WTC11 (cell line): Measurements from ENCODE around the gene FANCC. TPM values are rescaled to one million over a fixed set of nuclear protein-coding genes. Genes with fewer than 3 reads are reported as not detected.

ENCODE experiments used
- ATAC-seq: fragments of 200-7000 bp; cut with Tn5 transposase; 2 replicates; pipeline ENCODE4 v1.10.0; 2021; ENCODE audit warnings: mild to moderate bottlenecking, moderate library complexity
- CTCF ChIA-PET: fragments of 300-600 bp; sonication (Branson Sonifier 250); formaldehyde crosslinking; loops from one replicate; lab custom pipeline; 2021; ENCODE audit warnings: antibody characterized with exemption; lab: Charles Lee
- POLR2A ChIA-PET: fragments of 350-600 bp; sonication (Branson Sonifier 250); formaldehyde crosslinking; loops from one replicate; lab custom pipeline; 2021; ENCODE audit warnings: antibody characterized with exemption; lab: Charles Lee
- DNase-seq: peaks from one replicate; pipeline ENCODE4 v3.0.0; 2021; ENCODE audit warnings: low spot score
- H3K27ac Mint-ChIP-seq: 2 replicates; pipeline ENCODE4 v1.8.0; 2021; ENCODE audit warnings: mixed read lengths
- H3K27me3 Mint-ChIP-seq: 2 replicates; pipeline ENCODE4 v1.8.0; 2021; ENCODE audit warnings: low read depth, mild to moderate bottlenecking, moderate library complexity, mixed read lengths
- H3K36me3 Mint-ChIP-seq: 2 replicates; pipeline ENCODE4 v1.8.0; 2021; ENCODE audit warnings: mixed read lengths
- H3K4me1 Mint-ChIP-seq: 2 replicates; pipeline ENCODE4 v1.8.0; 2022; ENCODE audit warnings: mixed read lengths
- H3K4me3 Mint-ChIP-seq: 2 replicates; pipeline ENCODE4 v1.8.0; 2021; ENCODE audit warnings: mild to moderate bottlenecking, moderate library complexity, mixed read lengths
- H3K9me3 Mint-ChIP-seq: 2 replicates; pipeline ENCODE4 v1.8.0; 2021; ENCODE audit warnings: mixed read lengths
- CREB1 ChIP-seq: sonication (generic); formaldehyde crosslinking; IDR thresholded peaks from 2 replicates; pipeline ENCODE4 v1.8.0; 2023; ENCODE audit warnings: mild to moderate bottlenecking, missing genetic modification reagents
- FOXK1 ChIP-seq: sonication (generic); formaldehyde crosslinking; IDR thresholded peaks from 2 replicates; pipeline ENCODE4 v1.8.0; 2022; ENCODE audit warnings: mild to moderate bottlenecking, moderate library complexity, missing genetic modification reagents
- FOXP4 ChIP-seq: sonication (generic); formaldehyde crosslinking; IDR thresholded peaks from 2 replicates; pipeline ENCODE4 v1.8.0; 2022; ENCODE audit warnings: mild to moderate bottlenecking, missing genetic modification reagents
- GTF2I ChIP-seq: fragments of 250-450 bp; sonication (Bioruptor Pico); conservative IDR thresholded peaks from 2 replicates; pipeline ENCODE4 v1.4.0; 2021; ENCODE audit warnings: mild to moderate bottlenecking
- IRF1 ChIP-seq: sonication (generic); formaldehyde crosslinking; IDR thresholded peaks from 2 replicates; pipeline ENCODE4 v1.8.0; 2023; ENCODE audit warnings: missing genetic modification reagents
- IRF2 ChIP-seq: sonication (generic); formaldehyde crosslinking; IDR thresholded peaks from 2 replicates; pipeline ENCODE4 v1.8.0; 2022; ENCODE audit warnings: low read depth, missing genetic modification reagents, borderline replicate concordance
- JAZF1 ChIP-seq: fragments of 250-450 bp; sonication (Bioruptor Pico); IDR thresholded peaks from 2 replicates; pipeline ENCODE4 v1.9.0; 2021; ENCODE audit warnings: moderate library complexity, mild to moderate bottlenecking, inconsistent platforms
- NFATC4 ChIP-seq: fragments of 250-450 bp; sonication (Bioruptor Pico); IDR thresholded peaks from 2 replicates; pipeline ENCODE4 v1.9.0; 2021; ENCODE audit warnings: mild to moderate bottlenecking
- NR1H2 ChIP-seq: sonication (generic); formaldehyde crosslinking; IDR thresholded peaks from 2 replicates; pipeline ENCODE4 v1.9.0; 2021; ENCODE audit warnings: mild to moderate bottlenecking, moderate library complexity, missing genetic modification reagents
- OVOL2 ChIP-seq: fragments of 250-450 bp; sonication (Bioruptor Pico); IDR thresholded peaks from 2 replicates; pipeline ENCODE4 v1.9.0; 2021; ENCODE audit warnings: mild to moderate bottlenecking, borderline replicate concordance
- PRDM15 ChIP-seq: sonication (generic); formaldehyde crosslinking; IDR thresholded peaks from 2 replicates; pipeline ENCODE4 v1.8.0; 2022; ENCODE audit warnings: missing genetic modification reagents
- PREB ChIP-seq: sonication (generic); formaldehyde crosslinking; IDR thresholded peaks from 2 replicates; pipeline ENCODE4 v1.8.1; 2022; ENCODE audit warnings: mild to moderate bottlenecking, missing genetic modification reagents, moderate library complexity, borderline replicate concordance
- PRRX2 ChIP-seq: fragments of 250-450 bp; sonication (Bioruptor Pico); IDR thresholded peaks from 2 replicates; pipeline ENCODE4 v1.8.0; 2021; ENCODE audit warnings: mild to moderate bottlenecking
- SOX15 ChIP-seq: fragments of 250-450 bp; sonication (Bioruptor Pico); IDR thresholded peaks from 2 replicates; pipeline ENCODE4 v1.9.0; 2021; ENCODE audit warnings: mild to moderate bottlenecking
- ZMAT4 ChIP-seq: fragments of 250-450 bp; sonication (Bioruptor Pico); IDR thresholded peaks from 2 replicates; pipeline ENCODE4 v1.9.0; 2021; ENCODE audit warnings: mild to moderate bottlenecking
- ZNF263 ChIP-seq: sonication (generic); formaldehyde crosslinking; IDR thresholded peaks from 2 replicates; pipeline ENCODE4 v1.8.1; 2022; ENCODE audit warnings: low read depth, mild to moderate bottlenecking, moderate library complexity, missing genetic modification reagents
- ZNF425 ChIP-seq: fragments of 250-450 bp; sonication (Bioruptor Pico); conservative IDR thresholded peaks from 2 replicates; pipeline ENCODE4 v1.9.0; 2021; ENCODE audit warnings: mild to moderate bottlenecking
- ZNF512 ChIP-seq: sonication (generic); formaldehyde crosslinking; IDR thresholded peaks from 2 replicates; pipeline ENCODE4 v1.8.1; 2022; ENCODE audit warnings: missing genetic modification reagents, borderline replicate concordance
- ZSCAN18 ChIP-seq: fragments of 250-450 bp; sonication (Bioruptor Pico); IDR thresholded peaks from 2 replicates; pipeline ENCODE4 v2.1.2; 2022; ENCODE audit warnings: mild to moderate bottlenecking, moderate library complexity
- total RNA-seq: library from RNA; stranded (reverse); gene quantifications from 3 replicates; pipeline ENCODE4 v1.2.3, GENCODE V29; 2021

The FANCC gene
- total RNA-seq, 1 experiment from 2014 or later: 10.9 TPM

- ATAC-seq: no peak
- Mint-ChIP-seq H3K9me3 (no peaks in the 10 kb centered on the region), H3K27me3 (no peaks in the 10 kb centered on the region), H3K27ac (peak overlapping the region; percentile 61), H3K4me1 (peaks cover 80% of the 10 kb centered on the region), H3K36me3 (no peaks in the 10 kb centered on the region), H3K4me3 (peak overlapping the region; percentile 58; the same call in 1 of the 2 replicates)
- DNase-seq: no peak
- ChIA-PET POLR2A (no interaction called here), CTCF (interaction anchor here (0.5 to 8.7 kb wide), 22 partner anchors 8 to 1215 kb away, joined by 3 to 128 read pairs (median 8); partner anchors contain the start of genes FBP1 and PCAT7)
- TF ChIP-seq ZMAT4 (CRISPR knock-in tag): no peak
- no peak for TF ChIP-seq CREB1 (CRISPR knock-in tag)
- no peak for TF ChIP-seq GTF2I (CRISPR knock-in tag)
- TF ChIP-seq ZNF512 (CRISPR knock-in tag): no peak
- TF ChIP-seq IRF1: no peak
- no peak for TF ChIP-seq FOXP4 (CRISPR knock-in tag)
- no peak for TF ChIP-seq ZNF425 (CRISPR knock-in tag)
Observed at GRCh38 chr9:95129476-95130291, 187.8 kb downstream of the FANCC start.

GRCh38 chr9:95128177-95128524, 189.4 kb downstream of the FANCC start:
- POLR2A ChIA-PET: no interaction called here
- H3K36me3 Mint-ChIP-seq: no peaks in the 10 kb centered on the region
- no peak for ATAC-seq
- H3K27me3 Mint-ChIP-seq: no peaks in the 10 kb centered on the region
- no peak overlapping the region for H3K4me3 Mint-ChIP-seq
- no peaks in the 10 kb centered on the region for H3K9me3 Mint-ChIP-seq
- DNase-seq: no peak
- CTCF ChIA-PET: interaction anchor here (0.5 to 8.7 kb wide), 76 partner anchors 10 to 1189 kb away, joined by 3 to 128 read pairs (median 4); partner anchors contain the start of genes FANCC, FBP1 and PCAT7
- H3K4me1 Mint-ChIP-seq: peaks cover 77% of the 10 kb centered on the region
- no peak overlapping the region for H3K27ac Mint-ChIP-seq
- no peak for TF ChIP-seq PRRX2
- TF ChIP-seq ZNF263 (CRISPR knock-in tag): no peak
- no peak for TF ChIP-seq PRDM15
- TF ChIP-seq NFATC4 (CRISPR knock-in tag): no peak
- no peak for TF ChIP-seq JAZF1 (CRISPR knock-in tag)
- TF ChIP-seq PREB (CRISPR knock-in tag): no peak
- no peak for TF ChIP-seq FOXK1 (CRISPR knock-in tag)
- TF ChIP-seq ZSCAN18 (CRISPR knock-in tag): no peak
- TF ChIP-seq OVOL2: no peak
- no peak for TF ChIP-seq CREB1 (CRISPR knock-in tag)
- no peak for TF ChIP-seq IRF2
- TF ChIP-seq SOX15 (CRISPR knock-in tag): no peak
- no peak for TF ChIP-seq NR1H2 (CRISPR knock-in tag)
